ENCODE measurements around the gene LTF.
A peak's percentile ranks its signal among the peaks of the same experiment; 100 is the strongest.

Gene LTF

GRCh38 chr3:46490338-46491084, 25.8 kb upstream of the LTF start:
- no peak for DNase-seq (ENCODE audit: low read depth)

GRCh38 chr3:46489875-46490274, 25.2 kb upstream of the LTF start:
- DNase-seq (ENCODE audit: low read depth): no peak

GRCh38 chr3:46489381-46489780, 24.7 kb upstream of the LTF start:
- DNase-seq (ENCODE audit: low read depth): no peak

GRCh38 chr3:46488735-46489361, 24.1 kb upstream of the LTF start:
- peak; percentile 94 for DNase-seq (ENCODE audit: low read depth)

- DNase-seq (ENCODE audit: low read depth): no peak
Measured at GRCh38 chr3:46485779-46486175, 21.1 kb upstream of the LTF start.

GRCh38 chr3:46484911-46485778, 20.4 kb upstream of the LTF start:
- no peak for DNase-seq (ENCODE audit: low read depth)

GRCh38 chr3:46484388-46484787, 19.7 kb upstream of the LTF start:
- no peak for DNase-seq (ENCODE audit: low read depth)

GRCh38 chr3:46483825-46484224, 19.1 kb upstream of the LTF start:
- DNase-seq (ENCODE audit: low read depth): no peak

GRCh38 chr3:46482632-46483350, 18.1 kb upstream of the LTF start:
- no peak for DNase-seq (ENCODE audit: low read depth)

GRCh38 chr3:46481636-46482035, 16.9 kb upstream of the LTF start:
- DNase-seq (ENCODE audit: low read depth): no peak

GRCh38 chr3:46480491-46481195, 15.9 kb upstream of the LTF start:
- no peak for DNase-seq (ENCODE audit: low read depth)

- DNase-seq (ENCODE audit: low read depth): no peak
Measured at GRCh38 chr3:46479696-46480095, 15.0 kb upstream of the LTF start.

GRCh38 chr3:46479021-46479420, 14.3 kb upstream of the LTF start:
- DNase-seq (ENCODE audit: low read depth): no peak

- DNase-seq (ENCODE audit: low read depth): no peak
Measured at GRCh38 chr3:46478341-46478740, 13.6 kb upstream of the LTF start.

- no peak for DNase-seq (ENCODE audit: low read depth)
Measured at GRCh38 chr3:46477756-46478155, 13.1 kb upstream of the LTF start.

GRCh38 chr3:46477145-46477544, 12.4 kb upstream of the LTF start:
- DNase-seq (ENCODE audit: low read depth): no peak

GRCh38 chr3:46472736-46473135, 8.0 kb upstream of the LTF start:
- DNase-seq (ENCODE audit: low read depth): no peak

GRCh38 chr3:46471371-46471914, 6.7 kb upstream of the LTF start:
- no peak for DNase-seq (ENCODE audit: low read depth)

GRCh38 chr3:46470831-46471230, 6.1 kb upstream of the LTF start:
- no peak for DNase-seq (ENCODE audit: low read depth)

GRCh38 chr3:46469680-46470357, 5.1 kb upstream of the LTF start:
- DNase-seq (ENCODE audit: low read depth): no peak

All from activated T-cell treated with anti-CD3 and anti-CD28 coated beads for 1 hour (primary cell).